SU-DHL-6 (cell line): Measurements from ENCODE around the gene GID4.

ENCODE experiments used
- CTCF ChIP-seq: fragments of 200-600 bp; sonication (generic); IDR thresholded peaks from one replicate; pipeline ENCODE4 v1.5.1; 2017; ENCODE audit warnings: antibody characterized with exemption, mild to moderate bottlenecking, low read length, moderate library complexity; ENCODE audit not compliant: insufficient read depth, poor library complexity, severe bottlenecking
- EZH2phosphoT487 ChIP-seq: fragments of 200-600 bp; sonication (generic), shearing (Covaris generic); conservative IDR thresholded peaks from 2 replicates; pipeline ENCODE4 v1.6.1; 2018; ENCODE audit warnings: mild to moderate bottlenecking, antibody characterized with exemption, low read length, moderate library complexity, mixed read lengths

- TF ChIP-seq CTCF (no peak), EZH2phosphoT487 (no peak)
These were observed 33.7 kb upstream of the GID4 start for GRCh38 chr17:18005496-18005895.
